IMR-90 (cell line): Measurements from ENCODE around the gene ANKH. TPM values are rescaled to one million over a fixed set of nuclear protein-coding genes. Genes with fewer than 3 reads are reported as not detected.

Experiments
- CTCF ChIP-seq: conservative IDR thresholded peaks from 2 replicates; pipeline ENCODE4 v1.5.1; 2012; ENCODE audit warnings: mild to moderate bottlenecking, low read depth, low read length, improper control_type of control experiment
- MAZ ChIP-seq: IDR thresholded peaks from 2 replicates; pipeline ENCODE4 v1.6.1; 2012; ENCODE audit warnings: low read depth, mild to moderate bottlenecking, low read length, improper control_type of control experiment, moderate library complexity, borderline replicate concordance
- polyA plus RNA-seq, 3 experiments: library from polyadenylated mRNA; depleted of rRNA; stranded (reverse); fragments of >200 nt; gene quantifications; 2 replicates each; pipeline ENCODE4 v1.2.3, GENCODE V29; 2012; ENCODE audit warnings: low replicate concordance in 1 of 3
- total RNA-seq: library from RNA; depleted of rRNA; stranded (reverse); fragments of >200 nt; gene quantifications from 2 replicates; pipeline ENCODE4 v1.2.3, GENCODE V29; 2012

ANKH gene
- total and polyA plus RNA-seq, 2 of the 4 experiments (the other 2 are of a cell fraction), result 5.2 to 17.2 TPM

GRCh38 chr5:14871214-14872069 is at the start of gene ANKH (continued):
- peak; percentile 84; the same call in 1 of the 2 replicates for TF ChIP-seq MAZ
- peak; percentile 58 for TF ChIP-seq CTCF
